ENCODE data around the gene CBLIF. TPM values are rescaled to one million over a fixed set of nuclear protein-coding genes. Genes with fewer than 3 reads are reported as not detected.

The CBLIF gene
- total and polyA plus RNA-seq, 2 of the 8 experiments (the other 6 are each of a cell fraction or from before 2014, with no cell fraction given): not detected

- Histone ChIP-seq H3K14ac (ENCODE audit: insufficient read length) (no peak overlapping the region), H3K4me3 (ENCODE audit: extremely low read depth in 1 of 4, insufficient read depth in 2 of 4, low read depth in 3 of 4, low read length in 4 of 4) (no peak overlapping the region), H3K4ac (replicated peaks; ENCODE audit: insufficient read length, low read depth, low read length) (no peak overlapping the region), H3K27me3 (replicated peaks in 1 of 4; ENCODE audit: control insufficient read depth in 3 of 4, extremely low read depth in 1 of 4, insufficient read depth in 3 of 4, low read length in 3 of 4) (no peaks in the 10 kb centered on the region), H3K4me1 (replicated peaks in 1 of 4; ENCODE audit: control insufficient read depth in 3 of 4, insufficient read depth in 4 of 4, low read length in 3 of 4) (no peaks in the 10 kb centered on the region), H3K36me3 (ENCODE audit: control insufficient read depth in 2 of 4, insufficient read depth in 4 of 4, low read length in 3 of 4) (peaks cover 11 to 43% (median 33%) of the 10 kb centered on the region in 4 experiments), H3K79me2 (ENCODE audit: control insufficient read depth in 1 of 2, insufficient read depth in 2 of 2, low read length in 2 of 2) (no peaks in the 10 kb centered on the region), H2BK5ac (ENCODE audit: low read depth, low read length) (no peak overlapping the region), H4K5ac (ENCODE audit: insufficient read length, low read depth, low read length) (no peak overlapping the region), H4K20me1 (replicated peaks in 1 of 2; ENCODE audit: control insufficient read depth in 1 of 2, insufficient read depth in 2 of 2, low read length in 2 of 2) (peaks cover 0 to 6% of the 10 kb centered on the region in 2 experiments), H2BK20ac (ENCODE audit: low read length) (no peak overlapping the region), H3K56ac (replicated peaks; ENCODE audit: insufficient read length, low read depth, low read length) (no peak overlapping the region), H4K91ac (replicated peaks; ENCODE audit: insufficient read length, low read length) (no peak overlapping the region), H3K4me2 (ENCODE audit: insufficient read depth in 1 of 2, low read depth in 2 of 2, low read length in 2 of 2) (no peak overlapping the region), H2AK5ac (ENCODE audit: low read depth, low read length) (no peak overlapping the region), H4K8ac (ENCODE audit: extremely low read depth, insufficient read depth, low read length) (no peak overlapping the region), H3K9ac (replicated peaks in 1 of 4; ENCODE audit: extremely low read depth in 1 of 4, low read depth in 3 of 4, low read length in 3 of 4) (no peak overlapping the region; a peak in 1 of 7 replicates), H3K27ac (ENCODE audit: low read depth, low read length) (no peak overlapping the region), H3K23ac (ENCODE audit: insufficient read length) (no peak overlapping the region), H3K18ac (ENCODE audit: extremely low read depth, low read length) (no peak overlapping the region), H3K23me2 (ENCODE audit: low read depth, low read length) (no peaks in the 10 kb centered on the region), H2BK12ac (ENCODE audit: low read depth, low read length) (no peak overlapping the region), H3K79me1 (ENCODE audit: low read depth, low read length) (no peaks in the 10 kb centered on the region), H2AFZ (ENCODE audit: low read length) (no peak overlapping the region), H3K9me3 (ENCODE audit: insufficient read depth in 2 of 2, low read depth in 1 of 2, low read length in 1 of 2) (no peaks in the 10 kb centered on the region), H2BK120ac (replicated peaks; ENCODE audit: low read depth, low read length) (no peak overlapping the region), H2BK15ac (ENCODE audit: low read length) (no peak overlapping the region)
- FAIRE-seq (no peak), DNase-seq (ENCODE audit: low read depth in 1 of 2, low spot score in 2 of 2) (no peak)
- no peak for TF ChIP-seq BACH1 (IDR thresholded peaks at IDR 0.05; ENCODE audit: low read length)
- no peak for TF ChIP-seq CEBPB (IDR thresholded peaks at IDR 0.05; ENCODE audit: low read depth, low read length)
- TF ChIP-seq NANOG (IDR thresholded peaks at IDR 0.05; ENCODE audit: insufficient read depth, low read depth, low read length, poor library complexity, severe bottlenecking): no peak
- no peak for TF ChIP-seq SP2 (IDR thresholded peaks at IDR 0.05; ENCODE audit: low read length)
- TF ChIP-seq SAP30 (IDR thresholded peaks at IDR 0.05; ENCODE audit: insufficient read depth, insufficient replicate concordance, low read length): no peak
- TF ChIP-seq EGR1 (IDR thresholded peaks at IDR 0.05; ENCODE audit: borderline replicate concordance, low read depth, low read length): no peak
- TF ChIP-seq TCF12 (IDR thresholded peaks at IDR 0.05; ENCODE audit: low read depth, low read length): no peak
- no peak for TF ChIP-seq CREB1 (IDR thresholded peaks at IDR 0.05)
- no peak for TF ChIP-seq SRF (IDR thresholded peaks at IDR 0.05; ENCODE audit: low read depth, low read length)
- TF ChIP-seq ASH2L (IDR thresholded peaks at IDR 0.05; ENCODE audit: low read length): no peak
- no peak for TF ChIP-seq MAFK (IDR thresholded peaks at IDR 0.05; ENCODE audit: low read depth, low read length)
- no peak for TF ChIP-seq TEAD4 (IDR thresholded peaks at IDR 0.05; ENCODE audit: low read depth, low read length)
- ChIA-PET POLR2A (ENCODE audit: partially characterized antibody) (interaction anchor here (2.0 to 2.1 kb wide), 2 partner anchors 8 to 46 kb away, joined by 6 to 8 read pairs; partner anchors contain the start of genes MRPL16 and STX3), CTCF (ENCODE audit: partially characterized antibody) (interaction anchor here (0.7 to 5.1 kb wide), 17 partner anchors 8 to 462 kb away, joined by 3 to 48 read pairs (median 3); partner anchors contain the start of genes MRPL16 and STX3)
- 87% methylated on average over 5 of the region's 5 CpGs; no CpG with 5 or more reads in 1 of the 2 experiments for WGBS, 2 experiments (ENCODE audit: extremely low coverage in 1 of 2, insufficient coverage in 1 of 2, insufficient read length in 1 of 2, insufficient replicate concordance in 2 of 2, low coverage in 1 of 2, low lambda C conversion rate in 2 of 2, missing lambda C conversion rate in 1 of 2)
These were observed 43.2 kb downstream of the CBLIF start for GRCh38 chr11:59801981-59802638.

Measured in H1 (cell line).